HG03135 (cell line): ENCODE data around the gene TMEM53.
"Not testable (repeated sequence)": the region's sequence is repeated elsewhere in the genome, so short reads cannot be mapped to it uniquely, and the experiment has no call there.

Experiments
- ATAC-seq: cut with Tn5 transposase; IDR thresholded peaks from one replicate; pipeline ENCODE4 v1.9.1; 2021; ENCODE audit warnings: mild to moderate bottlenecking, moderate library complexity; ENCODE audit not compliant: unreplicated experiment

Gene TMEM53

GRCh38 chr1:44672961-44673674 is 1.2 kb downstream of the TMEM53 start:
- ATAC-seq: no peak

GRCh38 chr1:44672254-44672955 is 1.9 kb downstream of the TMEM53 start:
- ATAC-seq: no peak

GRCh38 chr1:44670751-44671640 is 3.3 kb downstream of the TMEM53 start:
- no peak for ATAC-seq

- ATAC-seq: not testable (repeated sequence)
Observed at GRCh38 chr1:44666719-44667118, 7.6 kb downstream of the TMEM53 start.

GRCh38 chr1:44664730-44665370 is 9.4 kb downstream of the TMEM53 start:
- ATAC-seq: no peak

GRCh38 chr1:44663417-44663816 is 10.9 kb downstream of the TMEM53 start:
- no peak for ATAC-seq

- no peak for ATAC-seq
Observed at GRCh38 chr1:44662683-44663030, 11.6 kb downstream of the TMEM53 start.

GRCh38 chr1:44661781-44662682 is 12.2 kb downstream of the TMEM53 start:
- ATAC-seq: no peak

- no peak for ATAC-seq
Observed at GRCh38 chr1:44660176-44660575, 14.1 kb downstream of the TMEM53 start.

- no peak for ATAC-seq
Observed at GRCh38 chr1:44659566-44659965, 14.7 kb downstream of the TMEM53 start.

- ATAC-seq: no peak
Observed at GRCh38 chr1:44655609-44656008, 18.7 kb downstream of the TMEM53 start.

- no peak for ATAC-seq
Observed at GRCh38 chr1:44654621-44655187, 19.6 kb downstream of the TMEM53 start.

GRCh38 chr1:44653107-44653964 is 20.9 kb downstream of the TMEM53 start:
- ATAC-seq: no peak

GRCh38 chr1:44652445-44653106 is 21.7 kb downstream of the TMEM53 start:
- no peak for ATAC-seq

GRCh38 chr1:44651069-44651468 is 23.2 kb downstream of the TMEM53 start:
- no peak for ATAC-seq

GRCh38 chr1:44650159-44650831 is 24.0 kb downstream of the TMEM53 start:
- ATAC-seq: no peak

GRCh38 chr1:44649788-44650158 is 24.5 kb downstream of the TMEM53 start:
- ATAC-seq: no peak
